Measurements from ENCODE around the gene SLC24A3.

Gene SLC24A3

GRCh38 chr20:19241440-19241839 lies 29.0 kb downstream of the SLC24A3 start:
- DNase-seq (ENCODE audit: low spot score), result no peak

GRCh38 chr20:19244291-19244690 lies 31.8 kb downstream of the SLC24A3 start:
- DNase-seq (ENCODE audit: low spot score), result no peak

GRCh38 chr20:19249106-19249879 lies 36.9 kb downstream of the SLC24A3 start:
- DNase-seq (ENCODE audit: low spot score), result no peak

GRCh38 chr20:19250346-19250745 lies 37.9 kb downstream of the SLC24A3 start:
- DNase-seq (ENCODE audit: low spot score), result no peak

GRCh38 chr20:19251506-19251905 lies 39.1 kb downstream of the SLC24A3 start:
- no peak for DNase-seq (ENCODE audit: low spot score)

- DNase-seq (ENCODE audit: low spot score), result no peak
Measured at GRCh38 chr20:19251958-19252357, 39.5 kb downstream of the SLC24A3 start.

GRCh38 chr20:19252451-19253120 lies 40.1 kb downstream of the SLC24A3 start:
- no peak for DNase-seq (ENCODE audit: low spot score)

GRCh38 chr20:19253316-19253715 lies 40.9 kb downstream of the SLC24A3 start:
- no peak for DNase-seq (ENCODE audit: low spot score)

- no peak for DNase-seq (ENCODE audit: low spot score)
Measured at GRCh38 chr20:19253916-19254820, 41.7 kb downstream of the SLC24A3 start.

GRCh38 chr20:19254956-19255355 lies 42.5 kb downstream of the SLC24A3 start:
- DNase-seq (ENCODE audit: low spot score), result no peak

- DNase-seq (ENCODE audit: low spot score), result no peak
Measured at GRCh38 chr20:19256085-19256484, 43.6 kb downstream of the SLC24A3 start.

GRCh38 chr20:19256906-19257595 lies 44.6 kb downstream of the SLC24A3 start:
- no peak for DNase-seq (ENCODE audit: low spot score)

- no peak for DNase-seq (ENCODE audit: low spot score)
Measured at GRCh38 chr20:19257865-19258264, 45.4 kb downstream of the SLC24A3 start.

GRCh38 chr20:19259141-19259591 lies 46.7 kb downstream of the SLC24A3 start:
- no peak for DNase-seq (ENCODE audit: low spot score)

GRCh38 chr20:19260412-19261090 lies 48.1 kb downstream of the SLC24A3 start:
- DNase-seq (ENCODE audit: low spot score), result no peak

GRCh38 chr20:19264191-19264590 lies 51.7 kb downstream of the SLC24A3 start:
- DNase-seq (ENCODE audit: low spot score), result no peak

GRCh38 chr20:19265646-19266374 lies 53.4 kb downstream of the SLC24A3 start:
- DNase-seq (ENCODE audit: low spot score), result no peak

- no peak for DNase-seq (ENCODE audit: low spot score)
Measured at GRCh38 chr20:19268426-19268825, 56.0 kb downstream of the SLC24A3 start.

GRCh38 chr20:19269737-19270340 lies 57.4 kb downstream of the SLC24A3 start:
- no peak for DNase-seq (ENCODE audit: low spot score)

Data from AG20443 (cell line).